ENCODE measurements around the gene CASP1.
"Not testable (repeated sequence)": the region's sequence is repeated elsewhere in the genome, so short reads cannot be mapped to it uniquely, and the experiment has no call there.

CASP1 gene

DNA sequence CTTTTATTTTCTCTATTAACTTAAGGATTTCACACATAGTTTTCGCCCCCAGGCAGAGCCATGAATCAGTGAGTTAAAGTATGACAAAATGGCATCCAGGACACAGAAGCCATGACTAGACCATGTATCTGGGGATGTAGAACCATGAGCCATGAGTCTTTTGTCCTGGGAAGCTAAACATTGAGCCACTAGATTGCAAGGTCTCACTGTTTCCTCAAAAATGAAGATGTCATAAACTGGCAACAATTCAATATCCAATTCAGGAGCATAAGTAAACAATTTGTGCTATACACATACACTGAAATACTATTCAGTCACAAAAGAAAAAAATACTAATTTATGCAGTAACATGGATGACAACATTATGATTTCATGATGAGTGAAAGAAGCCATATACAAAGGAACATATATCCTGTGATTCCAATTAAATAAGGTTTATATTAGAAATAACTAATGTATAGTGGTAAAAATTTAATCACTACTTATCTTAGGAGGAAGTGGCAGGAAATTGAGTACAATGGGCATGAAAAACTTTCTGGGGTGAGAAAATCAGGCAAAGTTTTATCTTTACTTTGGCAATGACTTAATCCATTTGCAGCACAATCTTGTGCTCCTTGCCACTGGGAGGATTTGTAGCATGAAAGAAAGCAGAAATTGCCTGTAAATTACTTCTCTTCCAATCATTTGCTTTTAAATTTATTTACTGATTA is 38.7 kb upstream of the CASP1 start:
- no peak for DNase-seq
- Histone ChIP-seq H3K36me3 (no peaks in the 10 kb centered on the region), H3K27me3 (no peaks in the 10 kb centered on the region), H3K4me1 (no peaks in the 10 kb centered on the region), H3K4me3 (ENCODE audit: low read depth, low read length) (no peak overlapping the region), H3K9me3 (no peaks in the 10 kb centered on the region)
- TF ChIP-seq, protein P1, sequence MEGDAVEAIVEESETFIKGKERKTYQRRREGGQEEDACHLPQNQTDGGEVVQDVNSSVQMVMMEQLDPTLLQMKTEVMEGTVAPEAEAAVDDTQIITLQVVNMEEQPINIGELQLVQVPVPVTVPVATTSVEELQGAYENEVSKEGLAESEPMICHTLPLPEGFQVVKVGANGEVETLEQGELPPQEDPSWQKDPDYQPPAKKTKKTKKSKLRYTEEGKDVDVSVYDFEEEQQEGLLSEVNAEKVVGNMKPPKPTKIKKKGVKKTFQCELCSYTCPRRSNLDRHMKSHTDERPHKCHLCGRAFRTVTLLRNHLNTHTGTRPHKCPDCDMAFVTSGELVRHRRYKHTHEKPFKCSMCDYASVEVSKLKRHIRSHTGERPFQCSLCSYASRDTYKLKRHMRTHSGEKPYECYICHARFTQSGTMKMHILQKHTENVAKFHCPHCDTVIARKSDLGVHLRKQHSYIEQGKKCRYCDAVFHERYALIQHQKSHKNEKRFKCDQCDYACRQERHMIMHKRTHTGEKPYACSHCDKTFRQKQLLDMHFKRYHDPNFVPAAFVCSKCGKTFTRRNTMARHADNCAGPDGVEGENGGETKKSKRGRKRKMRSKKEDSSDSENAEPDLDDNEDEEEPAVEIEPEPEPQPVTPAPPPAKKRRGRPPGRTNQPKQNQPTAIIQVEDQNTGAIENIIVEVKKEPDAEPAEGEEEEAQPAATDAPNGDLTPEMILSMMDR (IDR thresholded peaks at IDR 0.05; ENCODE audit: low read depth, low read length), result no peak

DNA sequence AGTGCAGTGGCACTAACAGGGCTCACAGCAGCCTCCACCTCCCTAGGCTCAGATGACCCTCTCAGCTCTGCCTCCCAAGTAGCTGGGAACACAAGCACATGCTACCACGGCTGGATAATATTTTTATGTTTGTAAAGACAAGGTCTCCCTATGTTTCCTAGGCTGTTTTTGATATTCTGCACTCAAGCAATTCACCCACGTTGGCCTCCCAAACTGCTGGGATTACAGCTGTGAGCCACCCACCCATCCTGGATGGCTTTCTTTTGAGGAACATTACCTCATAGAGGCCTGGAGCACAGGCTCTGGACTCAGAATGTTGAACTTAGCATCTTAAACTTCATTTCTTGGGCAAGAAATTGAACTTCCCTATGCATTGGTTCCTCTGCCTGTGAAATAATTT is 37.1 kb upstream of the CASP1 start:
- not testable (repeated sequence) for H3K4me1 ChIP-seq; H3K9me3 ChIP-seq; H3K27me3 ChIP-seq; H3K4me3 ChIP-seq (ENCODE audit: low read depth, low read length); H3K36me3 ChIP-seq; DNase-seq

DNA sequence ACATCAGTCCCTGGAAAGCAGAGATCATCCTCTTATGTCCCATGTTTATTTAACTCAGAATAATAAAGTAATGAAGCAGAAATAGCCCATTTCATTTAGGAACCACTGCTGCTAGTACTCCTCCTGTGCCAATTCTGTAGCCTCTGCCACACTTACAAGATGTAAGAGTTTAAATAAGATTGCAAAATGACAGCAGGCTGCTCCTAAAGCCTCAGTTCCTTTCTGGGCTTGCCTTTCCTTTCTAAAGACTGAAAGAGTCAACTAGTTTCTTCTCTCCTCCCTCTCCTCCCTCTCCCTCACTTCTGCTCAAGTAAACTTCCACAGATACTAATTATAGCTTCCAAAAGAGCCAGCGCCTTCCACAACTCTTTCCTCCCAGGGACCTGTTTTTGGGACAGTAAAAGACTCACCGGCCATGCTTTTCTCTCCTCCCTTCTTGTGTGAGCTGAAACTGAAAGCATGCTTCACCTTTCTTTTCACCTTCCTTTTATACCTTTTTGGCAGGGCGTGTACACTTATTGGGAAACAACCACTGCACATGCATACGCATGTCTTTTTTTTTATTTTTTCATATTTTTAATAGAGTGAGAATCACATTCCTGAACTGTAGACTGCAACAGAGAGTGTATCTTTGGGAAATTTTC is 36.3 kb upstream of the CASP1 start:
- TF ChIP-seq, protein P1 (IDR thresholded peaks at IDR 0.05; ENCODE audit: low read depth, low read length), result no peak
- Histone ChIP-seq H3K27me3 (no peaks in the 10 kb centered on the region), H3K4me1 (no peaks in the 10 kb centered on the region; the same call in 1 of the 2 replicates), H3K9me3 (no peaks in the 10 kb centered on the region; the same call in 1 of the 2 replicates), H3K4me3 (ENCODE audit: low read depth, low read length) (no peak overlapping the region), H3K36me3 (no peaks in the 10 kb centered on the region)
- DNase-seq, result no peak

DNA sequence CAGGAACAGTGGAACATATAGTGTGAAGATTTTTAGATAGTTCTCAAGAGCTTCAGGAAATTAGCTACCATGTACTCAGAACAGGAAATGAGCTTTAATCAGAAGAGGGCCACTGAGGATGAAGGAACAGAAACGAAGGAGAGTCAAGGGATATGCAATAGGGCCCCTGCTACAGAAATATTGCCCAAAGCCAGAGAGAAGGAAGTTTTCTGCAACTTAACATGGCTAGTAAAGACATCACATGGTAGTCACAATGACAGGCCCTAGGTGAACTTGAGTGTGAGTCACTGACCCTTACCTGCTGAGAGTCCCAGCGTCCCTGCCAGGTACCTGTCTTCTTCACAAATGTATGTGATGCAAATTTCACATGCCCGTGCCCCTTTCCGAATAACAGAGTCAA is 35.4 kb upstream of the CASP1 start:
- no peak for DNase-seq
- no peaks in the 10 kb centered on the region; the same call in 1 of the 2 replicates for H3K4me1 ChIP-seq
- no peaks in the 10 kb centered on the region for H3K27me3 ChIP-seq
- no peaks in the 10 kb centered on the region for H3K36me3 ChIP-seq
- TF ChIP-seq, protein P1 (IDR thresholded peaks at IDR 0.05; ENCODE audit: low read depth, low read length), result no peak
- no peaks in the 10 kb centered on the region; the same call in 1 of the 2 replicates for H3K9me3 ChIP-seq
- H3K4me3 ChIP-seq (ENCODE audit: low read depth, low read length), result no peak overlapping the region

DNA sequence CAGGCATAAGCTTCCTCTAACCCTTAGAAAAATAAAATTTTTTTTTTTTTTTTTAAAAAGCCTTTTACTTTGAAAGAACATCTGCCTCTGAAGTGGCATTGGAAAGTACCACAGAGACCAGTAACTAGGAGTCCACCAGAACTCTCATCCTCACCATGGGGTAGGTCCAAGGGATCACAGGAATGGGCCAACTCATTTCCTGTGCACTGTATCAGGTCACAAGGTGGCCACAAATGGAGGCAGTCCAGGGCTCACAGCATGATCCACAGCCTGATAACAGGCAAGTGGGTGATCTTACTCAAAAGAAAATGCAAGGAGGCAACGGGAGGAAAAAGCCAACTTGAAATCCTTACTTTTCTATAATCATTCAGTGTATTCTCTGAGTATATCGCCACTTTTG is 34.8 kb upstream of the CASP1 start:
- not testable (repeated sequence) for H3K9me3 ChIP-seq; H3K27me3 ChIP-seq; DNase-seq; H3K4me3 ChIP-seq (ENCODE audit: low read depth, low read length); H3K4me1 ChIP-seq; H3K36me3 ChIP-seq

DNA sequence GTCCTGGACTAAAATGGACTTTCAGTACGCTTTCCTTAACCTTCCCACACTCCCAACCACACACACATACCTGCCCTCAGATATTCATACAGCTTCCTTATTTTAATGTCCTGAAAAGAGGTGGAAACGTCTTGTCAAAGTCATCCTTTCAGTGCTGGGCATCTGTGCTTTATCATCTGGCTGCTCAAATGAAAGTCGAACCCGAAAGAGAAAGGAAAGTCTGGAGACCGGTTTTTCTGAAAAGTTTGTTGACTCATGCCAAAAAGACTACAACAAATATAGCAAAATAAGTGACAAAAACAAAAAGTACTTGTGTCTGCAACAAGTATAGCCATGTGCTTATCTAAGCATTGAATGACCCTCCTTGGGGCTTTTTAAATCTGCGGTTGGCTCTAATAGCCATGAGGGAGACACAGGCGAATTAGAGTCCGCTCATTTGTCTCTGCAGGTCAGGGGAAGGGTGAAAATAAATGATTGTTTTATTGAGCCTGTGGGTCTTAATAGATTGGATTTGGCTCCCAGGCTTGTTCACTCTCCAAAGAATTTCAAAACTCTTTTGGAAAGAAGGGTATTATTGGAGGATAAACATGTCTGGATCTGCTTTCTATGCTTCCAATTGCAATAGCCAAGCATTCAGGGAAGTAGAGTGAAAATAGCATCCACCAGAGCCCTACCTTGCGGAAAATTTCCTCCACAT is 28.4 kb upstream of the CASP1 start:
- not testable (repeated sequence) for H3K4me3 ChIP-seq (ENCODE audit: low read depth, low read length); H3K36me3 ChIP-seq

DNA sequence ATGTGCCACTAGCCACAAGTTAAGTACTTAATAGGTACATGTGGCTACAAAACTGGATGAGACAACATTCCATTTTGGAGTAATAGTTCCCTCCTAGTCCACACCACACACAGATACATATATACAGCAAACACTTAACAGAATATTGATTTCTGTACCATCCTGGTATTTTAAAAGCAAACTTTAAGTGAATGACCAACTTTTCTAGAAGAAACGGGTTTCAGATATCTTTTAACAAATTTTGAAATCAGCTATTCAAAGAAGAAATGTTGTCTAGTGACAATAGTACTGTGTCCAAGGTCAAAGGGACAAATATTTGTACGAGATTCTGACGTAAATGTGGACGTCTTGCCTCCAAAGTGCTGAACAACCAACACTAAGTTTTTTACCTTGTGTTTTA is 22.5 kb upstream of the CASP1 start:
- H3K9me3 ChIP-seq, result no peaks in the 10 kb centered on the region
- H3K27me3 ChIP-seq, result no peaks in the 10 kb centered on the region
- TF ChIP-seq, protein P1 (IDR thresholded peaks at IDR 0.05; ENCODE audit: low read depth, low read length), result no peak
- no peak overlapping the region for H3K4me3 ChIP-seq (ENCODE audit: low read depth, low read length)
- no peak for DNase-seq
- no peaks in the 10 kb centered on the region for H3K4me1 ChIP-seq
- no peaks in the 10 kb centered on the region for H3K36me3 ChIP-seq

More for the DNA sequence above, 28.4 kb upstream of the CASP1 start:
- H3K4me1 ChIP-seq, DNase-seq, H3K9me3 ChIP-seq, H3K27me3 ChIP-seq: not testable (repeated sequence)
